GM12874 (cell line): ENCODE results near the gene ZAR1.

Source experiments
- TF ChIP-seq, protein P1 (sequence below): IDR thresholded peaks from 2 replicates; pipeline ENCODE4 v1.5.1; 2011; ENCODE audit warnings: low read depth, mild to moderate bottlenecking, control low read depth, low read length, moderate library complexity; ENCODE audit not compliant: insufficient read depth

Gene ZAR1

DNA sequence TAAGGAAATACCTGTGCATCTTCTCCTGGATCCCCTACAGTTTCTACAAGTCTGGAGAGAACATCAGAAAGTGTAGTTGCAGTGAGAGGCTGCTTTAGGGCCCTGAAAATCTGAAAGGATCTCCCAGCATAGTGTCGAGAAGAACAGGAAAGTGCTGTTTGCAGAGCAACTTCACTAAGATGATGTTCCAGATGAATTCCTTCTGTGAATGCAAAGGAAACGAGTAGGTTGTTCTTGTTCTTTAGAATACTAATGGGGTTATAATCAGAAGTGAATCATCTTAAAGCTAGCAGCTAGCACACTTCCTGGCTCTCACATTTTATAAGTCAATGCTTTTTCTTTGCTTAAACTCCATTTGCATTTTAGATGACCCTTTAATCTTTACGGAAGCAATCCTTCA lies 53.7 kb downstream of the ZAR1 start:
- TF ChIP-seq, protein P1, sequence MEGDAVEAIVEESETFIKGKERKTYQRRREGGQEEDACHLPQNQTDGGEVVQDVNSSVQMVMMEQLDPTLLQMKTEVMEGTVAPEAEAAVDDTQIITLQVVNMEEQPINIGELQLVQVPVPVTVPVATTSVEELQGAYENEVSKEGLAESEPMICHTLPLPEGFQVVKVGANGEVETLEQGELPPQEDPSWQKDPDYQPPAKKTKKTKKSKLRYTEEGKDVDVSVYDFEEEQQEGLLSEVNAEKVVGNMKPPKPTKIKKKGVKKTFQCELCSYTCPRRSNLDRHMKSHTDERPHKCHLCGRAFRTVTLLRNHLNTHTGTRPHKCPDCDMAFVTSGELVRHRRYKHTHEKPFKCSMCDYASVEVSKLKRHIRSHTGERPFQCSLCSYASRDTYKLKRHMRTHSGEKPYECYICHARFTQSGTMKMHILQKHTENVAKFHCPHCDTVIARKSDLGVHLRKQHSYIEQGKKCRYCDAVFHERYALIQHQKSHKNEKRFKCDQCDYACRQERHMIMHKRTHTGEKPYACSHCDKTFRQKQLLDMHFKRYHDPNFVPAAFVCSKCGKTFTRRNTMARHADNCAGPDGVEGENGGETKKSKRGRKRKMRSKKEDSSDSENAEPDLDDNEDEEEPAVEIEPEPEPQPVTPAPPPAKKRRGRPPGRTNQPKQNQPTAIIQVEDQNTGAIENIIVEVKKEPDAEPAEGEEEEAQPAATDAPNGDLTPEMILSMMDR, result no peak
